Measurements from ENCODE around the gene RGS3. TPM values are rescaled to one million over a fixed set of nuclear protein-coding genes. Genes with fewer than 3 reads are reported as not detected.

The RGS3 gene
- total RNA-seq, 1 donor from 2014 or later: 36.7 TPM

GRCh38 chr9:113587471-113588031 lies 124.0 kb downstream of the RGS3 start:
- H3K36me3 Mint-ChIP-seq (ENCODE audit: low read depth): no peaks in the 10 kb centered on the region
- DNase-seq (ENCODE audit: low read depth, low spot score): peak; percentile 67
- peak overlapping the region; percentile 35 for H3K27ac Mint-ChIP-seq (ENCODE audit: unreplicated experiment)
- H3K4me1 Mint-ChIP-seq: peaks cover 26% of the 10 kb centered on the region
- H3K27me3 Mint-ChIP-seq (ENCODE audit: low read depth): no peaks in the 10 kb centered on the region
- no peak overlapping the region for H3K4me3 Mint-ChIP-seq
- H3K9me3 Mint-ChIP-seq: no peaks in the 10 kb centered on the region
- peak; percentile 61 for TF ChIP-seq CTCF (conservative IDR thresholded peaks at IDR 0.05)

GRCh38 chr9:113588242-113588810 lies 124.8 kb downstream of the RGS3 start:
- Mint-ChIP-seq H3K4me1 (peaks cover 32% of the 10 kb centered on the region), H3K27ac (ENCODE audit: unreplicated experiment) (no peak overlapping the region), H3K4me3 (peak overlapping the region; percentile 61), H3K36me3 (ENCODE audit: low read depth) (no peaks in the 10 kb centered on the region), H3K27me3 (ENCODE audit: low read depth) (no peaks in the 10 kb centered on the region), H3K9me3 (no peaks in the 10 kb centered on the region)
- DNase-seq (ENCODE audit: low read depth, low spot score): no peak
- no peak for TF ChIP-seq CTCF (conservative IDR thresholded peaks at IDR 0.05)

GRCh38 chr9:113588936-113589335 lies 125.4 kb downstream of the RGS3 start:
- Mint-ChIP-seq H3K27ac (ENCODE audit: unreplicated experiment) (no peak overlapping the region), H3K9me3 (no peaks in the 10 kb centered on the region), H3K4me3 (no peak overlapping the region), H3K4me1 (peaks cover 38% of the 10 kb centered on the region), H3K36me3 (ENCODE audit: low read depth) (no peaks in the 10 kb centered on the region), H3K27me3 (ENCODE audit: low read depth) (no peaks in the 10 kb centered on the region)
- no peak for DNase-seq (ENCODE audit: low read depth, low spot score)
- TF ChIP-seq CTCF (conservative IDR thresholded peaks at IDR 0.05): no peak

- Mint-ChIP-seq H3K27me3 (ENCODE audit: low read depth) (no peaks in the 10 kb centered on the region), H3K9me3 (no peaks in the 10 kb centered on the region), H3K4me1 (peaks cover 42% of the 10 kb centered on the region), H3K36me3 (ENCODE audit: low read depth) (no peaks in the 10 kb centered on the region), H3K4me3 (no peak overlapping the region), H3K27ac (ENCODE audit: unreplicated experiment) (no peak overlapping the region)
- no peak for DNase-seq (ENCODE audit: low read depth, low spot score)
- TF ChIP-seq CTCF (conservative IDR thresholded peaks at IDR 0.05): no peak
Measured at GRCh38 chr9:113589407-113589806, 125.9 kb downstream of the RGS3 start.

- peak; percentile 53 for TF ChIP-seq CTCF (conservative IDR thresholded peaks at IDR 0.05)
- Mint-ChIP-seq H3K27me3 (ENCODE audit: low read depth) (no peaks in the 10 kb centered on the region), H3K4me3 (no peak overlapping the region), H3K9me3 (no peaks in the 10 kb centered on the region), H3K4me1 (peaks cover 43% of the 10 kb centered on the region), H3K27ac (ENCODE audit: unreplicated experiment) (no peak overlapping the region), H3K36me3 (ENCODE audit: low read depth) (no peaks in the 10 kb centered on the region)
- no peak for DNase-seq (ENCODE audit: low read depth, low spot score)
Measured at GRCh38 chr9:113589890-113590289, 126.4 kb downstream of the RGS3 start.
